Kidney (tissue), 14 donors: ENCODE measurements around the gene CLEC17A. TPM values are rescaled to one million over a fixed set of nuclear protein-coding genes. Genes with fewer than 3 reads are reported as not detected.

Experiments
- DNase-seq, 5 donors: peaks; one replicate each; pipeline ENCODE4 v3.0.0-alpha.2; 2013 to 2020
- FAIRE-seq: peaks from 2 replicates; lab custom pipeline; 2012; peaks lifted over from hg19 to GRCh38; lab: Jason Lieb, UNC
- H3K27ac ChIP-seq, 2 donors: one replicate each; pipeline ENCODE4 v1.7.0; 2013; ENCODE audit warnings: low read depth in 2 of 2, low read length in 2 of 2, inconsistent platforms in 1 of 2
- H3K27me3 ChIP-seq: one replicate; pipeline ENCODE4 v1.7.1; 2013; ENCODE audit warnings: low read length, inconsistent platforms; ENCODE audit not compliant: control insufficient read depth, insufficient read depth
- H3K36me3 ChIP-seq, 3 donors: one replicate each; pipeline versions ENCODE4 v1.7.0 to v1.7.1; 2013; ENCODE audit warnings: low read length in 3 of 3, control low read depth in 1 of 3, inconsistent platforms in 1 of 3; ENCODE audit not compliant: insufficient read depth in 3 of 3, control insufficient read depth in 2 of 3
- H3K4me1 ChIP-seq, 3 donors: one replicate each; pipeline versions ENCODE4 v1.7.0 to v1.7.1; 2013; ENCODE audit warnings: low read length in 3 of 3, inconsistent platforms in 1 of 3, low read depth in 1 of 3; ENCODE audit not compliant: control insufficient read depth in 2 of 3, insufficient read depth in 2 of 3
- H3K4me3 ChIP-seq, 3 donors: one replicate each; pipeline versions ENCODE4 v1.7.0 to v1.8.1; 2013; ENCODE audit warnings: low read length in 3 of 3, control low read depth in 1 of 3, inconsistent platforms in 1 of 3
- H3K9ac ChIP-seq, 3 donors: one replicate each; pipeline versions ENCODE4 v1.7.0 to v1.7.1; 2013; ENCODE audit warnings: low read length in 3 of 3, control low read depth in 1 of 3, inconsistent platforms in 1 of 3
- H3K9me3 ChIP-seq, 3 donors: one replicate each; pipeline versions ENCODE4 v1.7.0 to v1.7.1; 2013; ENCODE audit warnings: low read length in 3 of 3, control low read depth in 1 of 3, inconsistent platforms in 1 of 3; ENCODE audit not compliant: control insufficient read depth in 2 of 3, insufficient read depth in 1 of 3
- intact Hi-C: fragments of 100-400 bp; cut with DNase I; formaldehyde crosslinking; loops from one replicate; pipeline ENCODE4 v1.11.1; 2022
- polyA plus RNA-seq: library from polyadenylated mRNA; stranded (reverse); fragments of 350-450 nt; fragmentation: Illumina TruSeq; extraction: RNeasy Lipid Tissue Mini Kit (QIAGEN cat#74804); gene quantifications from one replicate; pipeline ENCODE4 v1.2.3, GENCODE V29; 2014; ENCODE audit warnings: low read depth, low replicate concordance; ENCODE audit not compliant: insufficient read depth
- total RNA-seq: library from RNA; stranded (reverse); fragmentation: NEBNext Ultra II Directional; extraction: Animal tissue kit (Norgen Biotek cat#: 25700); gene quantifications from one replicate; pipeline ENCODE4 v1.2.1, GENCODE V29; 2021
- TF ChIP-seq, protein P1 (sequence below): IDR thresholded peaks from 3 replicates; pipeline ENCODE4 v1.5.1; 2012; ENCODE audit warnings: mild to moderate bottlenecking, moderate library complexity, borderline replicate concordance; ENCODE audit not compliant: insufficient read depth; ENCODE audit errors: extremely low read depth
- donor health status: control.
- donor health status: control.
- donor health status: control.
- donor health status: control.
- donor health status: control.
- donor health status: DM: yes; HTN: yes; CAD: no.
- donor health status: Normal renal cell carcinoma (clear cell type).

CLEC17A gene
- total and polyA plus RNA-seq, 2 donors from 2014 or later: 0.76 TPM; not detected in 1

DNA sequence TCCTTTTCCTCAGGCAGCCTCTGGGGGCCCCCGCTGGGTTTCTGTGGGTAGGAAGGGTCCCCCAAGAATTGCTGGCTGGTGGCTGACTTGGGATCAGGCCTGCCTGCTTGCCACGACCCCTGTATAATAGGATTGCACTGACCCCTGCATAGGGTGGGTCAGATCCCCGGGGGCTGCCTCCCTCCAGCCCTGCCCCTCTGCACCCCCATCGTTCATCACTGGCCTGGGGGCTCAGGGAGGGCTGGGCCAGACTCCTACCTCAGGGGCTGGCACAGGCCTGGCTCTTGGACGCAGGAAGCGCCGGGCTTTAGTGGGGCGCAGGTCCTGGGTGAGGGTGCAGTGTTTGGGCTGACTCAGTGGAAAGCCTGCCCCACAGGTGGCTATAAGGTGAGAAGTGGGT, 21.6 kb upstream of the CLEC17A start:
- FAIRE-seq: no peak
- intact Hi-C loops: no loop called here
- peak overlapping the region; percentile 13 to 71 for H3K27ac ChIP-seq
- TF ChIP-seq, protein P1, sequence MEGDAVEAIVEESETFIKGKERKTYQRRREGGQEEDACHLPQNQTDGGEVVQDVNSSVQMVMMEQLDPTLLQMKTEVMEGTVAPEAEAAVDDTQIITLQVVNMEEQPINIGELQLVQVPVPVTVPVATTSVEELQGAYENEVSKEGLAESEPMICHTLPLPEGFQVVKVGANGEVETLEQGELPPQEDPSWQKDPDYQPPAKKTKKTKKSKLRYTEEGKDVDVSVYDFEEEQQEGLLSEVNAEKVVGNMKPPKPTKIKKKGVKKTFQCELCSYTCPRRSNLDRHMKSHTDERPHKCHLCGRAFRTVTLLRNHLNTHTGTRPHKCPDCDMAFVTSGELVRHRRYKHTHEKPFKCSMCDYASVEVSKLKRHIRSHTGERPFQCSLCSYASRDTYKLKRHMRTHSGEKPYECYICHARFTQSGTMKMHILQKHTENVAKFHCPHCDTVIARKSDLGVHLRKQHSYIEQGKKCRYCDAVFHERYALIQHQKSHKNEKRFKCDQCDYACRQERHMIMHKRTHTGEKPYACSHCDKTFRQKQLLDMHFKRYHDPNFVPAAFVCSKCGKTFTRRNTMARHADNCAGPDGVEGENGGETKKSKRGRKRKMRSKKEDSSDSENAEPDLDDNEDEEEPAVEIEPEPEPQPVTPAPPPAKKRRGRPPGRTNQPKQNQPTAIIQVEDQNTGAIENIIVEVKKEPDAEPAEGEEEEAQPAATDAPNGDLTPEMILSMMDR: no peak
- H3K4me1 ChIP-seq: peaks cover 0 to 21% (median 12%) of the 10 kb centered on the region in 3 donors
- no peaks in the 10 kb centered on the region for H3K36me3 ChIP-seq
- no peak for DNase-seq
- no peak overlapping the region for H3K4me3 ChIP-seq
- no peaks in the 10 kb centered on the region for H3K27me3 ChIP-seq
- H3K9me3 ChIP-seq: no peaks in the 10 kb centered on the region
- H3K9ac ChIP-seq: peak overlapping the region in 1 of 3 donors; percentile 46

DNA sequence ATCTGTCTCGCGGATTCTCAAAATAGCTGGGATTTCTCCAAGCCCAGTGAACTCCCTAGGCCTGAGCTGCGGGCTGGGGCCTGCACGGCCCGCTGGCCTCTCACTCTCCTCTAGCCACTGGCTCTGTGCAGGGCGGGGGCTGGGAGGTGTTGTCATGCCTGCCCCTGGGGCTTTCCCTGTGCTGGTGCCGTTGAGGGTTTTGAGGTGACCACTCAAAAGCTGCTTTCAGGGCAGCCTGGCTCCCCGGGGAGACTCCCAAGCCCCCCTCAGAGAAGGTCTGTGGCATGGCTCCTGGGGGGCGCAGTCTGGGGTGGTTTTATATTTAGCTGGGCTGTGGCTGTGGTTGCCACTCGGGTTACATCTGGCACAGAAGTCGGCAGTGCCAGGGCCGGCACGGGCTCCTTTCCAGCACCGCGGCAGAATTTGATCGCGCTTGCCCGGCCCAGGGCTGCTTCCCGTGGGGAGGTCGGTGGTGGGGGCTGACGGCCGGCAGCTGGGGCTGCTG, 21.0 kb upstream of the CLEC17A start:
- no peaks in the 10 kb centered on the region for H3K36me3 ChIP-seq
- peak in 2 of 5 donors; percentile 25 to 42 for DNase-seq
- intact Hi-C loops: no loop called here
- no peak for FAIRE-seq
- H3K9me3 ChIP-seq: no peaks in the 10 kb centered on the region
- H3K27ac ChIP-seq: peak overlapping the region; percentile 17 to 71
- no peaks in the 10 kb centered on the region for H3K27me3 ChIP-seq
- H3K4me3 ChIP-seq: no peak overlapping the region
- TF ChIP-seq, protein P1: no peak
- H3K9ac ChIP-seq: peak overlapping the region in 1 of 3 donors; percentile 46
- peaks cover 0 to 15% (median 6%) of the 10 kb centered on the region in 3 donors for H3K4me1 ChIP-seq

DNA sequence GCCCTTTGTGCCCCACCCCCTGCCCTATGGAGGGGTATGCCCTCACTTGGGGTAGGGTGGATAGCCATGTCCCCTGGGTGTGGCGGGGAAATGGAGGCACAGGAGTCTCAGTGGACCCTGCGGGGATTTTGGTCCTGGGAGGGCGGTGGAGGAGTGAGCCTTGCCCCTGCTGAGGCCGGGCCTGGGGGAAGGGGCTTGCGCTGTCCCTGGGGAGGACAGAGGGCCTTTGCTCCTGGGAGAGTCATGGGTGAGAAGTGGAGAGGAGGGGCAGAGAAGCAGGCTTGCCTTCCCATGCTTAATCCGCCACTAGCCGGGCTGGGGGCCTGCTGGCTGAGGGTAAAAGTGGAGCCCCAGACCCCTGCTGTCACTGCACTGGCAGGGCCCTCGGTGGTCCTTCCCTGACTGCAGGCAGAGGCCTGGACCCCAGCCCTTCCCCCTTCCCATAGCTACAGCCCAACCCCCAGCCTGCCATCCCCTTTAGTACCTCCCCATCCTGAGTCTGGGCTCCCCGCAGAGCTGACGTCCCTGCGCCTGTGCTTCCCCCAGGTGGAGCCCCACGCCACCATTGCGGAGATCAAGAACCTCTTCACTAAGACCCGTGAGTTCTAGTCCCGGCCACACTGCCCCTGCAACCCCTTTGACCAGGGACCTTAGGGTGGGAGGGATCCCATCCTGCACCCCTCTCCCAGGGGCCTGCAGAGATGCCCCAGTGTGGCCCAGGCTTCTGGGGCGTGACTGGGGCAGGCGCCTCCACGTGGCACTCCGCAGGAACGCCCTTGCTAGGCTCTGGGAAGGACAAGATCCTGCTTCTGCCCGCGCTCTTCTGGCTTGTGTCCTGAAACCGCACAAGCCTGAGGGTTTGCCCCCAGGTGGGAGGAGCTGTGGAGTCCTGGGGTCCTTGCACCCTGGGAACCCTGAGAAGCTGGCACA, 20.0 kb upstream of the CLEC17A start:
- H3K27ac ChIP-seq: peak overlapping the region; percentile 17 to 71
- no peaks in the 10 kb centered on the region for H3K27me3 ChIP-seq
- no peak overlapping the region for H3K4me3 ChIP-seq
- FAIRE-seq: no peak
- H3K4me1 ChIP-seq: peaks cover 0 to 15% (median 6%) of the 10 kb centered on the region in 3 donors
- TF ChIP-seq, protein P1: no peak
- H3K9ac ChIP-seq: no peak overlapping the region
- intact Hi-C loops: no loop called here
- H3K9me3 ChIP-seq: no peaks in the 10 kb centered on the region
- H3K36me3 ChIP-seq: no peaks in the 10 kb centered on the region
- no peak for DNase-seq
